ENCODE data around the gene MRGPRX1.

The MRGPRX1 gene

DNA sequence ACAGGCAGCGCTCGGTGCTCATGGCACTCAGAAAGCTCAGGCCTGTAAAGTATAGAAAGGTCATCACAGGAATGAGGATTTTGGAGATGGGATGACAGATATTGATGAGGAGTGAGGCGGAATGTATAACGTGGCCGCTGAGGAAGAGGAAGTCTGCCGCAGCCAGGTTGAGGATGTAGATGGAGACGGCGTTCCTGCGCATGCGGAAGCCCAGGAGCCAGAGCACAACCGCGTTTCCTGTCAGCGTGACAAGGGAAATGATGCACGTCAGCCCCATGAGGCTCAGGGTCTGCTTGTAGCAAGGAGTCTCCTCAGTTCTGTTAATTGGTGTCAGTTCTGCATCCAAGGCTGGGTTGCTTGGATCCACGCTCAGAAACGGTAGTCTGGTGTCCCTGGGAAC is 33.1 kb upstream of the MRGPRX1 start:
- Histone ChIP-seq H3K27me3 (ENCODE audit: control insufficient read depth, insufficient read depth, low read length) (no peaks in the 10 kb centered on the region), H3K27ac (no peak overlapping the region), H2AFZ (no peak overlapping the region), H3K9ac (no peak overlapping the region), H3K4me2 (ENCODE audit: low read length) (no peak overlapping the region), H3K36me3 (ENCODE audit: control insufficient read depth, insufficient read depth, low read length) (no peaks in the 10 kb centered on the region), H3K4me1 (no peaks in the 10 kb centered on the region), H3K79me2 (no peaks in the 10 kb centered on the region), H3K9me3 (ENCODE audit: control insufficient read depth, low read length) (no peaks in the 10 kb centered on the region), H3K4me3 (ENCODE audit: low read depth, low read length) (no peak overlapping the region)
- TF ChIP-seq, protein P1, sequence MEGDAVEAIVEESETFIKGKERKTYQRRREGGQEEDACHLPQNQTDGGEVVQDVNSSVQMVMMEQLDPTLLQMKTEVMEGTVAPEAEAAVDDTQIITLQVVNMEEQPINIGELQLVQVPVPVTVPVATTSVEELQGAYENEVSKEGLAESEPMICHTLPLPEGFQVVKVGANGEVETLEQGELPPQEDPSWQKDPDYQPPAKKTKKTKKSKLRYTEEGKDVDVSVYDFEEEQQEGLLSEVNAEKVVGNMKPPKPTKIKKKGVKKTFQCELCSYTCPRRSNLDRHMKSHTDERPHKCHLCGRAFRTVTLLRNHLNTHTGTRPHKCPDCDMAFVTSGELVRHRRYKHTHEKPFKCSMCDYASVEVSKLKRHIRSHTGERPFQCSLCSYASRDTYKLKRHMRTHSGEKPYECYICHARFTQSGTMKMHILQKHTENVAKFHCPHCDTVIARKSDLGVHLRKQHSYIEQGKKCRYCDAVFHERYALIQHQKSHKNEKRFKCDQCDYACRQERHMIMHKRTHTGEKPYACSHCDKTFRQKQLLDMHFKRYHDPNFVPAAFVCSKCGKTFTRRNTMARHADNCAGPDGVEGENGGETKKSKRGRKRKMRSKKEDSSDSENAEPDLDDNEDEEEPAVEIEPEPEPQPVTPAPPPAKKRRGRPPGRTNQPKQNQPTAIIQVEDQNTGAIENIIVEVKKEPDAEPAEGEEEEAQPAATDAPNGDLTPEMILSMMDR (IDR thresholded peaks at IDR 0.05), result no peak

DNA sequence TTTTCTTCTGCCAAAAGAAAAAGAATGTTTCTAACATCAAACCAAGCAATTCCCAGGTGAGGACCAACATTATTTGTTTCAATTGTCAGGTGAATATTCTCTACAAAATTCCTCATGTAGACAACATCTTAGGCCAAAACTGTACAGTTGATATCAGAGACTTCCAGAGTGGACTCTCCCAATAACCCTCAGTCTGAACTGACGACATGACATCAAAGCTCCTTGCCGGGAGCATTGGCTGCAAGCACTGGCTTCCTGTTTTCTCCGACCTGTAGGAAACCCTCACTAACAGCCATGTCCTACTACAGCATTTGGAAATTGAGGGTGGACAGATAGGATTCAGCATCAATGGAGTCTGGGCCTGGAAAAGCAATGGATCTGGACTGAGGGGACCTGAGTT is 30.5 kb upstream of the MRGPRX1 start:
- H3K9me3 ChIP-seq (ENCODE audit: control insufficient read depth, low read length), result no peaks in the 10 kb centered on the region
- no peaks in the 10 kb centered on the region for H3K36me3 ChIP-seq (ENCODE audit: control insufficient read depth, insufficient read depth, low read length)
- no peak overlapping the region for H3K27ac ChIP-seq
- no peak overlapping the region for H3K4me3 ChIP-seq (ENCODE audit: low read depth, low read length)
- TF ChIP-seq, protein P1 (IDR thresholded peaks at IDR 0.05), result no peak
- H3K79me2 ChIP-seq, result no peaks in the 10 kb centered on the region
- H3K4me1 ChIP-seq, result no peaks in the 10 kb centered on the region
- H2AFZ ChIP-seq, result no peak overlapping the region
- H3K4me2 ChIP-seq (ENCODE audit: low read length), result no peak overlapping the region
- H3K9ac ChIP-seq, result no peak overlapping the region
- no peaks in the 10 kb centered on the region for H3K27me3 ChIP-seq (ENCODE audit: control insufficient read depth, insufficient read depth, low read length)

DNA sequence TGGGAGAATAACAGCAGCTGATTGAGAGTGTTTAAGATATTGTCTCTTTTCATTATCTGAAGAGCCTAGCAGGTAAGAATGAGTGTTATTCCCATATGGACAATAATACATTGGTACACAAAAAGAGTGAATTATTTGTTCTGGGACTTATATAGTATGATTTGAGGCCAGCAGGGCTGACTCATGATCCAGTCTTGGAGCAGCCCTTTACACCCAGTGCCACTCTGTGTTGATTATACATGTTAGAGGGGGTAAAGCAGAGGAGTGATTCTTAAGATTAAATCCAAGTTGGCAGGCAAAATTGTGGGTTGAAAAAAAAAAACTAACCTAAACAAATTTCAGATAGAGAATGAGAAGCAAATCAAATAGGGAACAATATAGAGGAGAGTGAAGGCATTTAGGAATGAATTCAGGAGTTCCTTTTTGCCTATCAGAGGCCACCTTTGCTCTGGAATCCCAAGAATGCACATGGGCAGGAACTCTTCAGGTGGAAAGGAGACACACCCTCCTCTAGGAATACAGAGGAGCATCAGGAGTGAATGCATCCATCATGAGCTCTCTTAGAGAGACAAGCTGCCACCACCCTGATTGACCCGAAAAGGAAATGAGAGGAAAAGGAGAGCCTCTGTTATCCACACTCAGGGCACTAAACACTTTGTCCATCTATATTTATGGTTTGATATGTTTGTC is 19.2 kb upstream of the MRGPRX1 start:
- H3K27me3 ChIP-seq (ENCODE audit: control insufficient read depth, insufficient read depth, low read length), result no peaks in the 10 kb centered on the region
- H3K9ac ChIP-seq, result no peak overlapping the region
- TF ChIP-seq, protein P1 (IDR thresholded peaks at IDR 0.05), result no peak
- H3K9me3 ChIP-seq (ENCODE audit: control insufficient read depth, low read length), result no peaks in the 10 kb centered on the region
- H3K4me3 ChIP-seq (ENCODE audit: low read depth, low read length), result no peak overlapping the region
- H2AFZ ChIP-seq, result no peak overlapping the region
- H3K27ac ChIP-seq, result no peak overlapping the region
- H3K4me2 ChIP-seq (ENCODE audit: low read length), result no peak overlapping the region
- no peaks in the 10 kb centered on the region for H3K79me2 ChIP-seq
- H3K4me1 ChIP-seq, result no peaks in the 10 kb centered on the region
- H3K36me3 ChIP-seq (ENCODE audit: control insufficient read depth, insufficient read depth, low read length), result no peaks in the 10 kb centered on the region

DNA sequence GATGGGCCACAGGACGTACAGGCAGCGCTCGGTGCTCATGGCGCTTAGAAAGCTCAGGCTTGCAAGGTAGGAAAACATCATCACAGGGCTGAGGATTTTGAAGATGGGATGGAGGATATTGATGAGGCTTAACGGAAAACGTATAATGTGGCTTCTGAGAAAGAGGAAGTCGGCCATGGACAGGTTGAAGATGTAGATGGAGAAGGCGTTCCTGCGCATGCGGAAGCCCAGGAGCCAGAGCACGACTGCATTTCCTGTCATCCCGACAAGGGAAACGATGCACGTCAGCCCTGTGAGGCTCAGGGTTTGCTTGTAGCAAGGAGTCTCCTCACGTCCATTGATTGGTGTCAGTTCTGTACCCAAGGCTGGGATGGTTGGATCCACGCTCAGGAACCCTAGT is 17.4 kb upstream of the MRGPRX1 start:
- Histone ChIP-seq H3K4me3 (ENCODE audit: low read depth, low read length) (no peak overlapping the region), H3K4me1 (no peaks in the 10 kb centered on the region), H3K4me2 (ENCODE audit: low read length) (no peak overlapping the region), H3K27me3 (ENCODE audit: control insufficient read depth, insufficient read depth, low read length) (no peaks in the 10 kb centered on the region), H3K36me3 (ENCODE audit: control insufficient read depth, insufficient read depth, low read length) (no peaks in the 10 kb centered on the region), H3K9ac (no peak overlapping the region), H3K27ac (no peak overlapping the region), H2AFZ (no peak overlapping the region), H3K9me3 (ENCODE audit: control insufficient read depth, low read length) (no peaks in the 10 kb centered on the region), H3K79me2 (no peaks in the 10 kb centered on the region)
- TF ChIP-seq, protein P1 (IDR thresholded peaks at IDR 0.05), result no peak

DNA sequence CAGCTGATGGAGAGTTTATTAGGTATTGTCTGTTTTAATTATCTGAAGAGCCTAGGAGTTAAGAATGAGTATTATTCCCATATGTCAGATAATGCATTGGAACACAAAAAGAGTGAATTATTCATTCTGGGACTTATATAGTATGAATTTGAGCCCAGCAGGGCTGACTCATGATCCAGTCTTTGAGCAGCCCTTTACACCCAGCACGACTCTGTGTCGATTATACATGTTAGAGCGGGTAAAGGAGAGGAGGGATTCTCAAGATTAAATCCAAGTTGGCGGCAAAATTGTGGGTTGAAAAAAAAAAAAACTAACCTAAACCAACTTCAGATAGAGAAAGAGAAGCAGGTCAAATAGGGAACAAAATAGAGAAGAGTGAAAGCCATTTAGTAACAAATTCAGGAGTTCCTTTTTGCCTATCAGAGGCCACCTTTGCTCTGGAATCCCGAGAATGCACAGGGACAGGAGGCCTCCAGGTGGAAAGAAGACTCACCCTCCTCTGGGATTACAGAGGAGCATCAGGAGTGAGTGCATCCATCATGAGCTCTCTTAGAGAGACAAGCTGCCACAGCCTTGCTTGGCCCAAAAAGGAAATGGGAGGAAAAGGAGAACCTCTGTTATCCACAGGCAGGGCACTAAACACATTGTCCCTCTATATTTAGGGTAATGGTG is 3.1 kb downstream of the MRGPRX1 start:
- no peak overlapping the region for H3K4me2 ChIP-seq (ENCODE audit: low read length)
- no peaks in the 10 kb centered on the region for H3K4me1 ChIP-seq
- H3K9me3 ChIP-seq (ENCODE audit: control insufficient read depth, low read length), result no peaks in the 10 kb centered on the region
- no peak overlapping the region for H2AFZ ChIP-seq
- TF ChIP-seq, protein P1 (IDR thresholded peaks at IDR 0.05), result no peak
- no peak overlapping the region for H3K9ac ChIP-seq
- H3K27me3 ChIP-seq (ENCODE audit: control insufficient read depth, insufficient read depth, low read length), result no peaks in the 10 kb centered on the region
- H3K36me3 ChIP-seq (ENCODE audit: control insufficient read depth, insufficient read depth, low read length), result no peaks in the 10 kb centered on the region
- no peaks in the 10 kb centered on the region for H3K79me2 ChIP-seq
- no peak overlapping the region for H3K27ac ChIP-seq
- H3K4me3 ChIP-seq (ENCODE audit: low read depth, low read length), result no peak overlapping the region
